Measurements from ENCODE around the gene DSTN.
"Not testable (repeated sequence)": the region's sequence is repeated elsewhere in the genome, so short reads cannot be mapped to it uniquely, and the experiment has no call there.

The DSTN gene

DNA sequence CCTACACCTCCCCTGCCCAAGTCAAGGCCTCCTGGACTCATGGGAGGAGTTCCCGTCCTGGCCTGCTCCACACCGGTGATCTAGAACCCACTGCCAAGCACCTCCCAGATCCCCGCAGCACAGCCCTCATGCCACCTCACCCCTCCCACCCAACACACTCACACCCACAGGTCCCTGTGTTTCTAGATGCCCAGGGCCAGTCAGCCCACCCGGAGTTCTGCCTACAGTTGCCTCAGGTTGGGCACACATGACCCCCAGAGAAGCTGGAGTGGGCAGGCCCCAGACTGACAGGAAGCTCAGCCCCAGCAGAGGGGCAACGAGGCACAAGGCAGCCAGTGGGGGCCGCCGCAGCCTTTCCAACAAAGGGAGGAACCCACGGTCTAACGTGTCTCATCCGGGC is 82.5 kb downstream of the DSTN start:
- no peak for DNase-seq

- no peak for DNase-seq
These were observed 84.2 kb downstream of the DSTN start for GRCh38 chr20:17653835-17654648.

DNA sequence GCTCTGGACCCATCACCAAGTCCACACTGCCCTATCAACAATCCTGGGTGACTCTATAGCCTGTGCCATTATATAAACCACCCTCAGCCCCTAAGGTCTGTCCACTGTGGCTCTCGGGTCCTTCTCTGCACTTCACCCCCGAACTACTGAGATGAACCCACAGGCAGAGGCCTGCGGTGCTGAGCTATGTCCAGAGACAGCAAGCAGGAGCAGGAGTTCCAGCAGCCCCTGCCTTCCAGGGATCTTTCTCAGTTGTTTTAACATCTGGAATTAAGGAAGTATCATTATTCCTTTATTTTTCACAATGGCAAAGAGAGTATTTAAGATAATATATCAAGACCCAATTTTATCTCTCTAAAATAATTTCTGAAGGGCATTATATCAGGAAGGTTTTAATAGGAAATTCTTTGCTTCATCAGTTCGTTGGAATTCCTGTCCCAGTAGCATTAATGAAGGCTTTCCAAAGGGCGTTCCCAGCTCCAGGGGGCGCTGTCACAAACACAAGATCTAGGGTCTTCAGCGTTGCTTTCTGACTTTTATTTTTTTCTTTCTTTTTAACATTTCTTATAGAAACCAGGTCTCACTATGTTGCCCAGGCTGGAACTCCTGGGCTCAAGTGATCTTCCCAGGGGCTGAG is 84.9 kb downstream of the DSTN start:
- no peak for DNase-seq

- no peak for DNase-seq
These were observed 85.4 kb downstream of the DSTN start for GRCh38 chr20:17655286-17655651.

- DNase-seq, result no peak
These were observed 86.1 kb downstream of the DSTN start for GRCh38 chr20:17655865-17656479.

- no peak for DNase-seq
These were observed 87.4 kb downstream of the DSTN start for GRCh38 chr20:17657079-17657825.

- DNase-seq, result no peak
These were observed 88.2 kb downstream of the DSTN start for GRCh38 chr20:17657898-17658647.

GRCh38 chr20:17658648-17658993 is 88.7 kb downstream of the DSTN start:
- DNase-seq, result no peak

GRCh38 chr20:17659344-17659743 is 89.5 kb downstream of the DSTN start:
- DNase-seq, result not testable (repeated sequence)

All from NCI-H2171 treated with DMSO at 0.1 percent for 48 hours (cell line).